ENCODE results near the gene TRIM14. TPM values are rescaled to one million over a fixed set of nuclear protein-coding genes. Genes with fewer than 3 reads are reported as not detected.
A peak's percentile ranks its signal among the peaks of the same experiment; 100 is the strongest.
"Not testable (repeated sequence)": the region's sequence is repeated elsewhere in the genome, so short reads cannot be mapped to it uniquely, and the experiment has no call there.

Gene TRIM14
- total RNA-seq, 1 experiment from 2014 or later, result 34.2 TPM

DNA sequence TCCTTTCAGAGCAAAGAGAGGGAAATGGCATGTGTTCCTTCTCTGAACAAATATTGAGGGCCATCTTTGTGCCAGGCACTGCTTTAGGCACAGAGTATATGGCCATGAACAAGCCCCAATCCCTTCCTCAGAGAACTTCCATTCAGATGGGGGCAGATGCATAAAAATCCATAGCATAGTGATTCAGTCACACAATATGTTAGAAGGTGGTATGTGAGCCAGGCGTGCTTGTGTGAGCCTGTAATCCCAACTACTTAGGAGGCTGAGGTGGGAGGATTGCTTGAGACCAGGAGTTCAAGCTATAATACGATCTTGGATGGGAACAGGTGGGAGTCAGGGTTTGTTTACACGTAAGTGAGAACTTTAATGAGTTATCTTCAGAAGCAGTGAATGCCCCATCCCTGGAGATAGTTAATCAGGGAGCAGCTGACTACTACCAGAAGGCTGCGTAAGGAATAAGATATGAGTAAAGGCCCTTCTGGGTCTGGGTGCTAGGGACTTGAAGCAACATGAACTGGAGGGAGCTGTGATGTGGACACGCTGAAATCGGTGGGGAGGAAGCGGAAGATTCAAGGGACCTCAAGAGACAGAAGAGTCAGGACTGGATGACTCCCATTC, 35.3 kb downstream of the TRIM14 start:
- DNase-seq (ENCODE audit: low spot score), result no peak

DNA sequence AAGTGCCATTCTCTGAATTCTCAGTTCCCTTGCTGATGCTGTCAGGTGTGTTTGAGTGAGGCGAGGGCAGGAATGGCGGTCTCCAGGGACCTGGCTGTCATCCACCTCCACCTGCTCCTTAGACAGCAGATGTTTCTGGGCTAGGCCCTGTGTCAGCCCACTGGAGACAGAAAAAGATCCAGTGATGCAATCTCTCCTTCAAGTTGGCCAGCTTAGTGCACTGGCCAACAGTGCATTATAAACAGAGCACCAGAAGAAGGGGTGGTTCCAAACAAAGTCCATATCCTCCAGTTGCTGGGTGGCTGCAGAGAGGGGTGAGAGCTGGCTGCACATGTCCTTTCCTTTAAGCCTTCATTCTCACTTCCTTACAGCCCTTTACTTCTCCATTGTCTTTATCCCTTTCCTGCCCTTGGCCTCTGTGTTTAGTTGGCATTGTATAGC, 35.9 kb downstream of the TRIM14 start:
- DNase-seq (ENCODE audit: low spot score), result no peak

DNA sequence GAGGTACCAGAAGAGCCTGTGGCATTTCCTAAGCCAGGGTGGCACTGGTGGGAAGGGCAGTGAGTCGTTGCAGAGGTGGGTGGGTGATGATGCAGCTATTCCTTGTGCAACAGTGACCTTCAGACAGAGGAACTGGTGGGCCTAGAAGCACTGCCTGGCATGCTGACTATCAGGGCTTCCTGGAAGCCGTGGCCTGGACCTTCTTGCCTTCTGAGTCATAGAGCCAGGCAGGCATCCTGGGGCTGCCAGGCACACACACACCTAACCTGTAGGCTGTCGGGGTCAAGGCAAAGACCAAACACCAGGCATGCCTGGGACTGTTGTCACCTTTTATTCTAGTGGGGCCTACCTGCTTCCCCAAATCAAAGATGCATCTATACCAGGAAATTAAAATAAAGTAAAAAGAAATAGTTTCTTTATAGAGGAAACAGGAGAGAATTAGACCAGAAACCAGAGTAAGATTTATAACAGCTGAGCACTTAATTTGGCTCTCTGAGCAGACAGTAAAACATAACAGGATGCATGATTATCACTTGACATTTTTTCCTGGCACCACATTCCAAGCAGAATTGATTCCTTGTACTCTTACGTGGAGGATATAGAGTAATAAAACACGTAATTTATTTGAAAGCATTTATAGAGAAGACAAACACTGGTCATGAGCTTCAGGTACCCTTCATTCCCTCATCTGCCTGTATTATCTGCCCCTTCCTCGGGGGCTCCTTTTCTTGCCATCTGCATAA, 37.4 kb downstream of the TRIM14 start:
- peak; percentile 54 for DNase-seq (ENCODE audit: low spot score)

DNA sequence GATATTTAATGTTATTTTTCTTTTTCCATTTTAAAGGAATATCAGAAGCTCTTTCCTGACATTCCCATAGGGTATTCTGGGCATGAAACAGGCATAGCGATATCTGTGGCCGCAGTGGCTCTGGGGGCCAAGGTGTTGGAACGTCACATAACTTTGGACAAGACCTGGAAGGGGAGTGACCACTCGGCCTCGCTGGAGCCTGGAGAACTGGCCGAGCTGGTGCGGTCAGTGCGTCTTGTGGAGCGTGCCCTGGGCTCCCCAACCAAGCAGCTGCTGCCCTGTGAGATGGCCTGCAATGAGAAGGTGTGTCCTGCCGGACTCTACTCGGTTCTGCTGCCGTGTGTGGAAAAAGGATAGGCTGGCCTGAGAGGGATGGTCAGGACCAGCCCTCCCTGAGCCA, 38.2 kb downstream of the TRIM14 start:
- no peak for DNase-seq (ENCODE audit: low spot score)

DNA sequence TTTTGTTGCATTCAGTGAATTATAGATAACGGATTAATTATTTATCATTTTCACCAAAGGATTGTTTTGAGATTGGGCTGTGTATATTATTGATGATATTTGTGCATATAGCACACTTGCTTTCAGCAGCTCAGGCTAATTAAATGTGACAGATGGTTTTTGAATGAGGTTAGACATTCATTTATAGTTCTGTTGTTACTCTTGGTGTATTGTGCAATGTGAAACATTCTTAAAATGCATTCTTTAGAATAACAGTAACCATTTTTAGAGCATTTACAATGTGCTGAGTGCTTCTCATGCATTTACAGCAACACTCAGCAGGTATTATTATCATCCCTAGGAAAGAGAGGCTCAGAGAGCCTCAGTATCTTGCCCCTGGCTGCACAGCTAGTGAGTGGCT, 38.7 kb downstream of the TRIM14 start:
- DNase-seq (ENCODE audit: low spot score), result no peak

DNA sequence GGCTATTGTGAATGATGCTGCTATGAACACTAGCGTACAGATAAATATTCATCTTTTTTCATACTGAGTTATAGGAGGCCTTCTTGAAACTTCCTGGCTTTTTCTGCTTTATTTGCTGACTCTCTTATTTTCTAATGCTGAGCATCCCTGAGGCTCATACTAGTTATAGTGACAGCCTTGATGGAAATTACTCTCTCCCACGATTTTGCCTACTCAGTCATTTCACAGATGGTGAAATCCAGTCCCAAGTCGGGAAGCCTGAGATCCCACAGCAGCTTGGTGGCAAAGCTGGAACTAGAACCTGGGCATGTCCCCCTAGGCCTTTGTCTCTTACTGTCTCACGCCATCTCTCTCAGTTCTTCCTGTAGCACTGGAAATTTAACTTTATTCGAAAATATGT, 40.1 kb downstream of the TRIM14 start:
- DNase-seq (ENCODE audit: low spot score), result no peak

DNA sequence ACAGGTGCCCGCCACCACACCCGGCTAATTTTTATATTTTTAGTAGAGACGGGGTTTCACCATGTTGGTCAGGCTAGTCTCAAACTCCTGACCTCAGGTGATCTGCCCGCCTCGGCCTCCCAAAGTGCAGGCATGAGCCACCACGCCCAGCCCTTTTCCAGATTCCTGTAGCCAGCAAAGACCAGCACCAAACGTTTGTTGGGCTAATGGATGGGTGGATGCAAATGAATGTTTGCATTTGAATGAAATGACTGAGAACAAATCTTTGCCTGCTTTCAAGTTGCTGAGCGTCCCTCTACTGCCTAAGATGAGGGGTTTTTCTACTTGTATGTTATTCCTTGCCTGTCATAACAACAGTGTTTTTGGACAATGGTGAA, 42.5 kb downstream of the TRIM14 start:
- DNase-seq (ENCODE audit: low spot score), result not testable (repeated sequence)

DNA sequence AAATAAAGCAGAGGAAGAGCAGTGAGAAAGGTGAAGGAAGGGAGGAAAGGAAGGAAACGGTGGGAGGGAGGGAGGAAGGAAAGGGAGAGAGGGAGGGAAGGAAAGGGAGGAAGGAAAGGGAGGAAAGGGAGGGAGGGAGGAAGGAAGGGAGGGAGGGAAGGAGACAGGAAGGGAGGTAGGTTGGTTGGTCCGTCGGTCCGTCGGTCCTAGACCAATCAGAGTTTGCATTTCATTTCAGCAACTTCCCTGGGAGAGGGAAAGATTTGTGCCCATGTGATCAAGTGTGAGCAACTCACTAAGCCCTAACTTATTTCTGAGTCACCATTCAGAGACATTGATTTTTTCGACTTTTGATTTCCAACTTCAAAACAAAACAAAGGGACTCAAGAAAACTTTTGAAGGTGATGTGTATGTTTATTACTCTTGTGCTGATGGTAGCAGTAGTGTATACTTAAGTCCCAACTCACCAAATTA, 43.7 kb downstream of the TRIM14 start:
- DNase-seq (ENCODE audit: low spot score), result peak; percentile 26

DNA sequence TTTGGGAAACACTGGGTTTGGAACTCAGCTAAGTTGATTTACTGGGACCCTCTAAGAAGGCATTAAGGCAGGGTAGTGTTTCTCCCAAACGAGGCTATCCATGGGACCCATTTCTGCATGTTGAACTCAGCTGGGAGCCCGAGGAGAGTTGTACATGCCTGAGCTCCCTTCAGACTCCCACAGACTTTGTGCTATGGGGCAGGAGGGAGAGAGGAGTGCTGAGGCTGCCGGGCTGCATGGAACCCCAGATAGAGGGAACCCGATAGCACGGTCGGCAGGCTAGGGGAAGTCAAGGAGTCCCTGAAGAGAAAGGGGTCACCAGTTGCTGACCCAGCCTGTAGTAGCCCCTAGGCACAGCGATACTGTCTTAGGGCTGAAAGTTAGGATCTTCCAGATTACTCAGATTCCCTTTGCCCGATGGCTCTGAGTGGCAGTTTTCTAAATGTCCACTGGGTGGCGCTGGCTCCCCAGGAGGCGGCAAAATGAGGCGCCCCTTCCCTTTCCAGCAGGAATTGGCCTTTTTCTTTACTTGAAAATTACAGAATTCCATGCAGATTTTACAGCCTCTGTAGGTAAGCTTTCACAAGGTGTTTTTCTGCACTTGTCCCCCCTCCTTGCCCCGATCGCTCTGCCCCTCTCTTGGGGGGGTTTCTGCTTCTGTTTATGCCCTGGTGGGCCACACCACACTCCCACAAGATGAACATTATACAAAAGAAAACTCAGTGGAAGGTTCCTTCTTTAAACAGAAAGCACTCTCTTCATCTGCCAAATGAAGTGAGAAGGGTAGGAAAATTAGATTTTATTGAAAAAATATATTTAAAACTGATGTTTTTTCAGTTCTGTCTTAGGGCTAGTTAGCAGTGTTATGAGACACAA, 44.7 kb downstream of the TRIM14 start:
- DNase-seq (ENCODE audit: low spot score), result peak; percentile 86

DNA sequence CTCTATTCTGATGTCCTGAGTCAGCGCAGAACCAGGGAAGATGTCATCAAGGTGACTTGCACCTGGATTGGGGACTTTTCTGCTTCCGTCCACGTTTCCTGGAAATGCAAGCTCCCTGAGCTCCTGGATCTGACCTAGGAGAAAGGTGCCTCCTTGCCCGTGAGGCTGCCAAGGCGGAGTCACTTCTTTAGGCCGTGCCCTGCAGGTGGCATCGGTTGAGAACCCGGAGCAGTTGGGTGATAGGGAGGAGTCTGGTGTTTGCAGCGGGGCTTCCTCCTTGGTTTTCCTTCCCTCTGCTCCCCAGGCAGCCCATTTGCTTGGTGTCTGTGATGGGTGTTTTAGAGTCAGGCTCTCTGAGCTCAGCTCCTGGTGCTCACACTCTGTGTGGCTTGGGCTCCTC, 47.3 kb downstream of the TRIM14 start:
- peak; percentile 70 for DNase-seq (ENCODE audit: low spot score)

DNA sequence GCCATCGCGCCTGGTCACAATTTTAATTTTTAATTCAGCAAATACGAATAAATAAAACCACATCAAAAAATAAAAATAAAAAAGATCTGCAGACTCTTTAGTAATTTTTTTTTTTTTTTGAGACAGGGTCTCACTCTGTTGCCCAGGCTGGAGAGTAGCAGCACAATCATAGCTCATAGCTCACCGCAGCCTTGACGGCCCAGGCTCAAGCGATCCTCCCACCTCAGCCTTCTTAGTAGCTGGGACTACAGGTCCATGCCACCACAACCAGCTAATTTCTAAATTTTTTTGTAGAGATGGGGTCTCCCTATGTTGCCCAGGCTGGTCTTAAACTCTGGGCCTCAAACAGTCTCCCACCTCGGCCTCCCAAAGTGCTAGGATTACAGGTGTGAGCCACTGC, 48.3 kb downstream of the TRIM14 start:
- DNase-seq (ENCODE audit: low spot score), result no peak

DNA sequence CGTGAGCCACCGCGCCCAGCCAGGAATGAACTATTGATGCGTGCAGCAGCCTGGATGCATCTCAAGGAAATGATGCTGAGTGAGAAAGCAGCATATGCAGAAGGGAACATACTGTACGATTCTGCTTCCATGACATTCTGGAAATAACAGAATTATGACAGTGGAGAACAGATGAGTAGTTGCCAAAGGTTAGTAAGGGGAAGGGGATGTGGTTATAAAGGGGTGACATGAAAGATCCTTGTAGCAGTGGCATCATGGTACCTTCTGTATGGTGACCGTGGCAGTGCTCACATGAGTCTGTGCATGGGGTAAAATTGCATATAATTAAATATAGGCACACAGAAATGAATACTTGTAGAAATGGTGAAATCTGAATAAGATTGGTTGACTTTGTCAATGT, 49.5 kb downstream of the TRIM14 start:
- DNase-seq (ENCODE audit: low spot score), result no peak

DNA sequence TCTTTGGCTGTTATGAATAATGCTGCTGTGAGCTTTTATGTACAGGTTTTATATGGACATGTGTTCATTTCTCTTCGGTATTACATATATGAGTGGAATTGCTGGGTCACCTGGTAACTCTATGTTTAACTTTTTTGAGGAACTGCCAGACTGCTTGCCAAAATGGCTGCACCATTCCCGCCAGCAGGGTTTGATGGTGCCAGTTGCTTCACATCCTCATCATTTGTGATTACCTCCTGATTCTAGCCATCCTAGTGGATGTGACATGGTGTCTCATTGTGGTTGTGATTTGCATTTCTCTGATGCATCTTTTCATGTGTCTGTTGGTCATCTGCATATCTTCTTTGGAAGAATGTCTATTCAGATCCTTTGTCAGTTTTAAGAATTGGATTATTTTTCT, 51.8 kb downstream of the TRIM14 start:
- DNase-seq (ENCODE audit: low spot score), result no peak

DNA sequence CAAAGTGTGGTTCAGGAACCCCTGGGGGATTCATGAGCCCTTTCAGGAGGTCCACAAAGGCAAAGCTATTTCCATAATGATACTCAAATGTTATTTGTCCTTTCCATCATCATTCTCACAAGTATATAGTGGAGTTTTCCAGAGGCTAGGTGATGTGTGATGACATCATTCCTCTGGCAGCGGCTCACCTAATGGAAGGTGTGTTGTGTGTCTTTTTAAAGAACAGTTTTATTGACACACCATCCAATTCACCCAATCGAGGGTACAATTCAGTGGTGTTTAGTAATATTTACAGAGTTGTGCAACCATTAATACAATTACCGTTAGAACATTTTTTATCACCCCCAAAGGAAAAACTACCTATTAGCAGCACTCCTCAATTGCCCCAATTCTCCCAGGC, 52.8 kb downstream of the TRIM14 start:
- DNase-seq (ENCODE audit: low spot score), result no peak

DNA sequence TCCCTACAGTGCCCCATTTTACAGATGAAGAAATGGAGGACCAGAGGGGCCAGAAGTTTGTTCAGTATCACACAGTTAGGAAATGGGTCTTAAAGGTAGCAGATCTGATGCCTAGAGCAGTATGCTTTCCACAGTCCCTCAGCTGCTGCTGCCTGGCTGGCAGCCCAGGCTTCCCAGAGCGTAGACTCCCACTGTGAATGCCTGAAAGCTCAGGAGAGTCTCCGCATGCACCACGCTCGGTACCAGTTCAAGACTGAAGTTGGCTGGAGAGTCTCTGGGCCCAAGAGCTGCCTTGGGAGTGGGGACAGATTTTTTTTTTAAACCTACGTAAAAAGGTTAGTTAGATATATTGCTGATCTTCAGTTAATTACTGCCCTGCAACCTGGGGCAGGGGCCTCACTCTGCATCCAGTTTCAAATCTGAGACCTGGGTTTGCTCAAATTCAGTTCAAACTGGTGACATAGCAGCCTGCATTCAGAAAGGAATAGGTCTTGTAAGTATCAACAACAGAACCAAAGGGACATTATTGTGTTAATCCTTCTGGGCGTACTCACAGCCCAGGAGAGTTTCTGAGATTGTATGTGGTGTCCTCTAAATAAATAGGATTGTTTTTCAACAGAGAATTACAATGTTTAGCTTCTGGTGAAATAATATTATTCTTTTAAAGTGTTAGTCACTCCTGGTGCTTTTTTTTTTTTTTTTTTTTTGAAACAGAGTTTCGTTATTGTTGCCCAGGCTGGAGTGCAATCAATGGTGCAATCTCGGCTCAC, 54.2 kb downstream of the TRIM14 start:
- DNase-seq (ENCODE audit: low spot score), result no peak

DNA sequence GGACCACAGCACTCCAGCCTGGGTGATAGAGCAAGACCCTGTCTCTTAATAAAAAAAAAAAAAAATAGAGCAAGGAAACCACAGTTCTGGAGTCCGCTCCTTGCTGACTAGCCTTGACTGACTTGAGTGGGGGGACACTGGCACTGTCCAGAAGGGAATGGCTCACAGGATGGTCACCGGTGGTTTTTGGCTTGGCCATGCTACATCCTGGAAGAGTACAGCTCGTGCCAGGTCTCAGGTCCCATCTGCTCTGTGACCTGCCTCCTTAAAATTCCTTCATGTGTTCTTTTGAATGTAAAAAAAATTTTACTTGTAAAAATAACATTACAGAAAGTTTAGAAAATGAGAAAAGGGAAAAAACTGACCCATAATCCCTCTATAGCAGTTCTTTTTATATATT, 56.9 kb downstream of the TRIM14 start:
- DNase-seq (ENCODE audit: low spot score), result no peak

DNA sequence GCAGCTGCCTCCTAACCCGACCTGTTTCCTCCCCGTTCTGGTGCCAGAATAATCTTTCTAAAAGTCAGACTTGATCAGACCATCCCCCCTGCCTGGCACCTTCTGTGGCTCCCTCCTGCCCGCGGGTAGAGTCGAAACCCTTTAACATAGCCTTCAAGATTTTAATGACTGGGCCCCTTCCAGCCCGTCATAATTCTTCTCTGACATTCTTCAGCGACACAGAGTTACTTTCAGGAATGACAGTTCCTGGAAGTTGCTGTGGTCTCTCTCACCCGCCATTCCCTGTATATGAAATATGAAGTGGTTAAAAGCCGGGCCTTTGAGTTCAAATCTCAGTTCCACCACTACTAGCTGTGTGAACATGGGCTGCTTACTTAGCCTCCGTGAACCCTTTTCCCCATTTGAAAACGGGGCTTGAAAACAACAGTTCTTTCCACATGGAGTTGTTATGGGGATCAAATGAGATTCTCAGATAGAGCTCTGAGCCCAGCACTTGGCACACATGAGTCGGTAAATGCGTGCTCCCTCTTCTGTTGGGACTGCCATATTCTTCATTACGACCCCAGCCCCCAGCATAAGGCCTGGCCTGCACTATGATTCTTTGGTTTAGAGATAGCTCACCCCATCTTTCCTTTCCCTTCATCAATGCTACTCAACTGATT, 61.8 kb downstream of the TRIM14 start:
- DNase-seq (ENCODE audit: low spot score), result no peak

DNA sequence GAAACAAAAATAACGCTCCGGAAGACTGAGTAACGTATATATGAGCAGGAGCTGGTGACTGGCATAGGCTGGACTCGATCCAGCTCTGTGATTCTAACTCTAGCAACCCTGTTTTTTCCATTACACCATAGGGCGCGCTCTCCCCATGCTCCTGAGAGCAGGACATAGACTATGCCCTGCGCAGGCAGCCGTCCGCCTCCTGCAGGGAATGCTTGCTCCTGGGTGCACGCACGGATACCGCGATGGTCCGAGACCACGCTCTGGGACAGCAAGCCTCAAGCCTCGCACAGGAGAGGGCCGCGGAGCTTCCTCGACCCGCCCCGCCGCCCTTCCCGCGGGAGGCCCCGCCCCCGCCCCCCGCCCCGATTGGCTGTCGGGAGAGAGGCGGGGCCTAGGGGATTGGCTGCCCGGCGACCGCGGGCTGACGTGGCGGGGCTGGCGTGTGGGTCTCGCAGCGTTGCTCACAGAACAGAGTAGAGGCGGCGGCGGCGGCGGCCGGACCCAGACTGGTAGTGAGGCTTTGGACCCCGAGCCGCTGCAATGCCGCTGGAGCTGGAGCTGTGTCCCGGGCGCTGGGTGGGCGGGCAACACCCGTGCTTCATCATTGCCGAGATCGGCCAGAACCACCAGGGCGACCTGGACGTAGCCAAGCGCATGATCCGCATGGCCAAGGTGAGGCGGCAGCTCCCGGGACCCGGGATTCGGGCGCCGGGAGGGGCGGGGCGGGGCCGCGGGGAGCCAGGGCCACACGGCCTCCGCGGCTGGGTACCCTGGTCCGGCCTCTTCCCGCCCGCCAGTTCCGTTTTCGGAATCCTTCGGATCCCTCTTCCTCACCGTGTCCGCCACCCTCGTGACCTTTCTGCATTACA, 62.5 kb downstream of the TRIM14 start, which contains the start of gene NANS:
Gene NANS (plus strand): TSS at position 464 of the 869 bp plus-strand sequence. CDS start 77 bp downstream, at position 541.
- DNase-seq (ENCODE audit: low spot score), result peak; percentile 91

DNA sequence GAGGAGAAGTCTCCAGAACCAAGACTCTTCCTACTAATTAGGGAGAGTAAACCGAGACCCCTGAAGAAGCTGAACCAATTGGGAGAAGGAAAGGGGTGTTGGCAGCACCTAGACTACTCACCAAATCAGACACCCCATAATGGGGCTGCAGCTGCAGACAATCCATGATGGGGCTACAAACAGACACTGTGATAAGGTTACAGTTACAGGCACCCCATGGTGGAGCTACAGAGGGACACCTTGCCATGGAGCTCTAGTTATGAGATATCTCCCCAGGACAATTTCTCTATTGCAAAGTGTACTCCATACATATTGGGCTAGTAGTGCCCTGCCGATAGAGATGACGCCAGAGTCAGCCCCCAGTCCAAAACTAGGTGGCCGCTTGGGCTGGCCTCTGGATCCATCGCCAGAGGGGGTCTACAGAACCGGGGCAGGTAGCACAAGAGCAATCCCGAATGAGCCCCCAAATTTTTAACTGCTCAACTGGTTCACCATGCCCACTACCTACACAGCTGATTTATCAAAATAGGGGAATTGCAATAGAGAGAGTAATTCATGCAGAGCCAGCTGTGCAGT, 64.6 kb downstream of the TRIM14 start:
- DNase-seq (ENCODE audit: low spot score), result no peak

DNA sequence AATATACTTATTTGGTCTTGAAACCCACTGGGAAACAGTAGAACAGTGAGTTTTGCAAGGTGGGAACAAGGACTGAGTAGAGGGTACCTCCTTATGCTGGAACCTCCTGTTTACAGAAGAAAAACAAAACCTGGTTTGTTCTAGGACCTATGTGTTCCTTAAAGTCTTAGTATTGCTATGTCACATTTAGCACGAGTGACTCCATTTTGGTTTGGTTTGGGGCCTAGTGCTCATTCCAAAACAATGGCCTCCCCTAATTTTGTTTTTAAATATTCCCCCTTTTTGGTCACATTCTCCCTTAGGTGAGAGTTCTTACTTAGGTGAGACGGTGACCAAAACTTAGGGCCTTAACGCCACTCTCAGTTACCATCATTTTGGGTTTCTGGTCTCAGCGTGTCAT, 68.7 kb downstream of the TRIM14 start:
- DNase-seq (ENCODE audit: low spot score), result no peak
